Thyroid gland (tissue), 4 donors: ENCODE measurements around the gene IFNA6. TPM values are rescaled to one million over a fixed set of nuclear protein-coding genes. Genes with fewer than 3 reads are reported as not detected.

Source experiments
- DNase-seq, 2 donors: peaks; one replicate each; pipeline ENCODE4 v3.0.0-alpha.2; 2019
- H3K27ac ChIP-seq, 3 donors: fragments of 200-600 bp; sonication (generic); 1 replicate in 2 of 3; 2 replicates in 1 of 3; pipeline ENCODE4 v1.5.1; 2016 to 2019; ENCODE audit warnings: mild to moderate bottlenecking in 1 of 3, moderate library complexity in 1 of 3
- H3K27me3 ChIP-seq: fragments of 200-600 bp; sonication (generic); one replicate; pipeline ENCODE4 v1.5.1; 2019
- H3K36me3 ChIP-seq, 2 donors: fragments of 200-600 bp; sonication (generic); one replicate each; pipeline ENCODE4 v1.5.1; 2016 to 2019
- H3K4me1 ChIP-seq, 2 donors: fragments of 200-600 bp; sonication (generic); one replicate each; pipeline ENCODE4 v1.5.1; 2017 to 2019
- H3K4me3 ChIP-seq, 3 donors: fragments of 200-600 bp; sonication (generic); replicated peaks in 1 of 3; 1 replicate in 2 of 3; 2 replicates in 1 of 3; pipeline ENCODE4 v1.5.1; 2016; ENCODE audit warnings: mild to moderate bottlenecking in 1 of 3
- H3K9me3 ChIP-seq: fragments of 200-600 bp; sonication (generic); one replicate; pipeline ENCODE4 v1.5.1; 2017
- CTCF ChIP-seq, 6 experiments: fragments of 200-600 bp in 3 of 6; fragments of 450-650 bp in 3 of 6; sonication (generic) in 3 of 6; IDR thresholded peaks; one replicate each; pipeline ENCODE4 v1.5.1; 2016 to 2019; ENCODE audit warnings: antibody characterized with exemption in 6 of 6, mild to moderate bottlenecking in 2 of 6, inconsistent platforms in 1 of 6, moderate library complexity in 1 of 6
- POLR2A ChIP-seq, 2 donors: fragments of 450-650 bp; IDR thresholded peaks; one replicate each; pipeline ENCODE4 v1.6.1; 2017; ENCODE audit warnings: antibody characterized with exemption in 2 of 2, mild to moderate bottlenecking in 2 of 2, moderate library complexity in 1 of 2
- WGBS, 2 donors: methylation state at CpG; one replicate each; pipeline ENCODE4 v1.1.5; 2017; 5-methylcytosine and 5-hydroxymethylcytosine counted together
- intact Hi-C: fragments of 100-400 bp; cut with DNase I; formaldehyde crosslinking; loops from one replicate; pipeline ENCODE4 v1.15.1; 2023
- total RNA-seq, 4 donors: library from RNA; depleted of rRNA; stranded (reverse); fragments of >200 nt; gene quantifications; one replicate each; pipeline ENCODE4 v1.2.3, GENCODE V29; 2016

Gene IFNA6
- total RNA-seq, 4 donors from 2014 or later, result not detected

DNA sequence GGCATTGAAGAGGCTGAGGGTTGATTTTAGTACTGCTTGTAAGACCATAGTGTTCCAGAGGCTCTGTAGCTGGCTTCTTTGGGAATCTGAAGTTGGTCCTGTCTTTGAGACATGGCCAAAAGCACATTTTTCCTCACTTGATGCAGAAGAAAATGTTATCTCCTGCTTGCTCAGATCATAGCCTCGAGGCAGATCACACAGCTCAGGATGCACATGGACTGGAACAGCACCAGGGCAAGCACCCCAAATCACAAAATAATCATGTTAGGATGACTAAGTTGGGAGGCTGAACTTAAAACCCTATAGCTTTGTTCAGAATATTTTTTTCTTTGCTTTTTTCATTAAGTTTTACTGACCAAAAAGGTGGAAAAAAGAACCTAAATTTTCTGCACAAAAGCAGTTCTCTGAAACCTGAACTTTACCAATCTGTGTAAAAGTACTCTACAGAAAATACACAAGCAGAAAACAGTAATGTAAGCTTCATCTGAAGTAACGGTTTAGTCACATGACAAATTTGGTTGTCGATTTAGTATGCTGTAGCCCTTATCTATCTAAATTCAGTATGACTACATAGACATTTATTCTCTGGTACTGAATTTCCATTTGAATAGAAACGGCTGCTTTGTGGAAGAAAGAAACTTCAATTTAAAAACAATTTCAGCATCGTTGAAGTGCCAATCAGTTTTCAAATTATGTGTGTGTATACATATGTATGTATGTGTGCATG, 18.8 kb downstream of the IFNA6 start:
- Histone ChIP-seq H3K4me1 (peaks cover 27 to 44% of the 10 kb centered on the region in 2 donors), H3K27ac (no peak overlapping the region), H3K27me3 (no peaks in the 10 kb centered on the region), H3K9me3 (no peaks in the 10 kb centered on the region), H3K4me3 (no peak overlapping the region), H3K36me3 (no peaks in the 10 kb centered on the region)
- intact Hi-C loops, result no loop called here
- TF ChIP-seq CTCF (IDR thresholded peaks at IDR 0.05), result no peak
- no peak for DNase-seq
- 64 to 72% methylated on average over 5 of the region's 5 CpGs for WGBS, 2 donors

GRCh38 chr9:21326526-21327139, 24.1 kb downstream of the IFNA6 start:
- peaks cover 1 to 14% of the 10 kb centered on the region in 2 donors for H3K4me1 ChIP-seq

DNA sequence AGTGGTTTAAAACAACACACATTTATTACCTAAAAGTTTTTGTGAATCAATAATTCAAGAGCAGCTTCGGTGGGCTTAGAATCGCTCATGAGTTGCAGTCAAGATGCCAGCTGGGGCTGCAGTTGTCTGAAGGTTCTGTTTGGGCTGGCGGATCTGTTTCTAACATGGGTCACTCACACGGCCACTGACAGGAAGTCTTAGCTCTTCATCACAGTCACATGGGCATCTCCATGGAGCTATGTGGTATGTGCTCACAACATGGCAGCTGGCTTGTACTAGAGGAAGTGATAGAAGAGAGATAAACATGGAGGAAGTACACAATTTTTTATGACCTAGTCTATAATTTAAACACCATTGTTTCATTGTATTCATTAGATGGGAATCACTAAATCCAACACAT, 26.6 kb downstream of the IFNA6 start:
- Histone ChIP-seq H3K9me3 (no peaks in the 10 kb centered on the region), H3K4me3 (no peak overlapping the region), H3K36me3 (no peaks in the 10 kb centered on the region), H3K27me3 (no peaks in the 10 kb centered on the region), H3K4me1 (no peaks in the 10 kb centered on the region), H3K27ac (no peak overlapping the region)
- intact Hi-C loops, result loop anchor here (10.0 kb wide), 1 partner anchor 461 kb away; no protein-coding TSS in a partner anchor
- WGBS, 2 donors, result 85 to 86% methylated on average over 4 of the region's 4 CpGs
- TF ChIP-seq POLR2A (IDR thresholded peaks at IDR 0.05), result no peak
- TF ChIP-seq CTCF (IDR thresholded peaks at IDR 0.05), result no peak
- no peak for DNase-seq

More at GRCh38 chr9:21326526-21327139, 24.1 kb downstream of the IFNA6 start:
- intact Hi-C loops, result loop anchor here (10.0 kb wide), 1 partner anchor 458 kb away; no protein-coding TSS in a partner anchor
- DNase-seq, result no peak
- TF ChIP-seq CTCF (IDR thresholded peaks at IDR 0.05) (peak in 5 of 6 experiments; percentile 22 to 65 (median 53)), POLR2A (IDR thresholded peaks at IDR 0.05) (no peak)
- WGBS, 2 donors, result 36 to 39% methylated on average over 2 of the region's 2 CpGs
- Histone ChIP-seq H3K4me3 (no peak overlapping the region), H3K27me3 (no peaks in the 10 kb centered on the region), H3K27ac (no peak overlapping the region), H3K9me3 (no peaks in the 10 kb centered on the region), H3K36me3 (no peaks in the 10 kb centered on the region)

DNA sequence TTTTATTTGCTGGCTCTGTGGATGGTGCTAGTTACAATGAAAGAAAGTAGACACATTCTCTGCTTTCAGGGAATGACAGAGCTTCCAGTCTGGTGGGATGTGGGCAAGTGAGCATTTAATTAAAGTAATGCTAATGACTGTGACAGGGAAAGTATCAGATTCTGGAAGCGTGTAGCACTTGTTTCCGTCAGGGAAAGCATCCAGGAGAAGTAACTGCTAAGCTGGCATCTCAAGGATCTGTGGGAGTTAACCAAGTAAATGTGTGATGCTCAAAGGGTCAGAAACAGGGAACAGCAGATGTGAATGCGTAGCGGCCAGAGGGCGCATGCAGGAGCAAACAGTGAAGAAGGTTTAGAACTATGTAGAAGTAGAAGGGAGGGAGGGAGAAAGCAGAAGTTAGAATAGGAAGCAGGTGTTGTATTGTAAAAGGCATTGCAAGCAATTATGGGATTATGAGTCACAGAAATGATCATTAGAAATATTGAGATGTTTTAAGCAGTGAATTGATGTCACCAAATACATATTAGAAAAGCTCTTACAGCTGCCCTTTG, 27.7 kb downstream of the IFNA6 start:
- H3K27ac ChIP-seq, result no peak overlapping the region
- no peak overlapping the region for H3K4me3 ChIP-seq
- H3K27me3 ChIP-seq, result no peaks in the 10 kb centered on the region
- WGBS, 2 donors, result 91 to 94% methylated on average over 5 of the region's 5 CpGs
- no peak for DNase-seq
- no peak for TF ChIP-seq POLR2A (IDR thresholded peaks at IDR 0.05)
- no peak for TF ChIP-seq CTCF (IDR thresholded peaks at IDR 0.05)
- intact Hi-C loops, result loop anchor here (10.0 kb wide), 1 partner anchor 462 kb away; no protein-coding TSS in a partner anchor
- no peaks in the 10 kb centered on the region for H3K36me3 ChIP-seq
- H3K9me3 ChIP-seq, result no peaks in the 10 kb centered on the region
- H3K4me1 ChIP-seq, result no peaks in the 10 kb centered on the region

DNA sequence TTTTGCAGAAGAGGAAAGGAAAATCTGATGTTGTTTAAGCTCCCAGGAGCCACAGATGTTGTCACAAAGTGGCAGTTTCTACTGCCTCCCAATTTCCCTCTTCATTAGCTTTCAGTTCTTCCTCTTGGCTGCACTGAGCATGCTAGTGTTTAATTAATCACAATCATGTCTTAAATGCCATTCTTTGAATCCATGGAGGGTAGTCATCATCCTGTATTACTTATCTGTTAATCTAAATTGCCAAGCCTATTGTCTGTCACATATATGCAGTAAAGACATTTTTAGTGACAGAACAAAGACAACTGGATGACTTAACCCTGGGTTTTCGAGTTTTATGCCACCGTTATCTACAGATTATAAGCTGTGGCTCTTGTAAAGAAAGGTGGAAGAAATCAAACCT, 30.2 kb downstream of the IFNA6 start:
- intact Hi-C loops, result loop anchor here (10.0 kb wide), 1 partner anchor 464 kb away; no protein-coding TSS in a partner anchor
- no peak overlapping the region for H3K4me3 ChIP-seq
- no peak overlapping the region for H3K27ac ChIP-seq
- DNase-seq, result no peak
- H3K4me1 ChIP-seq, result peaks cover 3 to 11% of the 10 kb centered on the region in 2 donors
- no peaks in the 10 kb centered on the region for H3K36me3 ChIP-seq
- H3K27me3 ChIP-seq, result no peaks in the 10 kb centered on the region
- no peaks in the 10 kb centered on the region for H3K9me3 ChIP-seq
- WGBS, 2 donors, result 82 to 87% methylated on average over 2 of the region's 2 CpGs
- TF ChIP-seq CTCF (IDR thresholded peaks at IDR 0.05), result no peak
- TF ChIP-seq POLR2A (IDR thresholded peaks at IDR 0.05), result no peak
